ENCODE data around the gene TPI1.

GRCh38 chr12:6902448-6902847, 35.1 kb downstream of the TPI1 start:
- TF ChIP-seq ZFP3 (CRISPR knock-in tag; IDR thresholded peaks at IDR 0.05) (no peak), PPARA (CRISPR knock-in tag; IDR thresholded peaks at IDR 0.05; ENCODE audit: borderline replicate concordance) (no peak), ARNTL (CRISPR knock-in tag; IDR thresholded peaks at IDR 0.05; ENCODE audit: borderline replicate concordance, low read depth) (no peak), TSHZ2 (CRISPR knock-in tag; IDR thresholded peaks at IDR 0.05) (no peak), ZNF70 (CRISPR knock-in tag; IDR thresholded peaks at IDR 0.05) (no peak), CREB5 (CRISPR knock-in tag; IDR thresholded peaks at IDR 0.05; ENCODE audit: low read depth) (no peak), POU6F1 (CRISPR knock-in tag; IDR thresholded peaks at IDR 0.05; ENCODE audit: borderline replicate concordance, low read depth) (no peak), CSRNP3 (CRISPR knock-in tag; IDR thresholded peaks at IDR 0.05) (no peak), RARB (CRISPR knock-in tag; IDR thresholded peaks at IDR 0.05) (no peak), ZNF565 (CRISPR knock-in tag; conservative IDR thresholded peaks at IDR 0.05; ENCODE audit: low read depth) (no peak), PATZ1 (CRISPR knock-in tag; IDR thresholded peaks at IDR 0.05; ENCODE audit: borderline replicate concordance) (no peak), CSDC2 (CRISPR knock-in tag; IDR thresholded peaks at IDR 0.05) (no peak), ZFP30 (CRISPR knock-in tag; IDR thresholded peaks at IDR 0.05) (no peak)

Measured in SK-N-SH treated with all-trans-retinoic acid at 6 μM for 48 hours (cell line).